ENCODE measurements around the gene ZXDC. TPM values are rescaled to one million over a fixed set of nuclear protein-coding genes. Genes with fewer than 3 reads are reported as not detected.

ZXDC gene
- total RNA-seq, 4 donors from 2014 or later = 54.0 to 77.4 (median 68.0) TPM

GRCh38 chr3:126394977-126395321, 80.7 kb downstream of the ZXDC start:
- Histone ChIP-seq H3K27ac (peak overlapping the region in 1 of 4 donors; percentile 56), H3K4me3 (peak overlapping the region in 2 of 4 donors; percentile 9 to 45)
- 25 to 31% methylated on average over 7 to 8 of the region's 30 CpGs for WGBS, 2 donors

GRCh38 chr3:126394179-126394976, 81.3 kb downstream of the ZXDC start, which contains the start of gene CFAP100:
Gene CFAP100, plus strand, starts transcription at chr3:126394909. Its CDS starts 1,092 bp downstream, at chr3:126396001.
- peak in 1 of 2 donors; percentile 35 for DNase-seq (ENCODE audit: low spot score in 2 of 2)
- Histone ChIP-seq H3K4me3 (peak within 1 kb of the TSS in 2 of 4 donors; percentile 9 to 45), H3K27me3 (peaks cover 0 to 3% of the 10 kb centered on the region in 2 donors), H3K9me3 (peaks cover 0 to 10% (median 0%) of the 10 kb centered on the region in 4 donors), H3K27ac (peak within 1 kb of the TSS in 1 of 4 donors; percentile 56), H3K4me1 (peaks cover 0 to 14% (median 4%) of the 10 kb centered on the region in 4 donors), H3K36me3 (no peaks in the 10 kb centered on the region)
- TF ChIP-seq CTCF (IDR thresholded peaks at IDR 0.05) = no peak
- TF ChIP-seq EP300 (IDR thresholded peaks at IDR 0.05) = peak in 1 of 2 donors; percentile 41
- WGBS, 2 donors = 42% methylated on average over 33 to 34 of the region's 43 CpGs

More at GRCh38 chr3:126394977-126395321, 80.7 kb downstream of the ZXDC start:
- no peak for DNase-seq (ENCODE audit: low spot score in 2 of 2)
- no peaks in the 10 kb centered on the region for H3K36me3 ChIP-seq
- H3K4me1 ChIP-seq = peaks cover 0 to 11% (median 4%) of the 10 kb centered on the region in 4 donors
- peaks cover 0 to 3% of the 10 kb centered on the region in 2 donors for H3K27me3 ChIP-seq
- TF ChIP-seq EP300 (IDR thresholded peaks at IDR 0.05) = no peak
- TF ChIP-seq CTCF (IDR thresholded peaks at IDR 0.05) = no peak
- TF ChIP-seq POLR2A (IDR thresholded peaks at IDR 0.05) = no peak
- H3K9me3 ChIP-seq = peaks cover 0 to 10% (median 0%) of the 10 kb centered on the region in 4 donors

GRCh38 chr3:126393563-126393962, 82.1 kb downstream of the ZXDC start:
- DNase-seq (ENCODE audit: low spot score in 2 of 2) = no peak
- Histone ChIP-seq H3K27me3 (peaks cover 0 to 3% of the 10 kb centered on the region in 2 donors), H3K36me3 (no peaks in the 10 kb centered on the region), H3K4me1 (peaks cover 3 to 22% (median 9%) of the 10 kb centered on the region in 4 donors), H3K9me3 (peaks cover 0 to 5% (median 0%) of the 10 kb centered on the region in 4 donors), H3K4me3 (no peak overlapping the region), H3K27ac (peak overlapping the region in 1 of 4 donors; percentile 15)
- TF ChIP-seq POLR2A (IDR thresholded peaks at IDR 0.05) (no peak), EP300 (IDR thresholded peaks at IDR 0.05) (no peak), CTCF (IDR thresholded peaks at IDR 0.05) (no peak)
- 84 to 88% methylated on average over 3 to 4 of the region's 4 CpGs for WGBS, 2 donors

GRCh38 chr3:126392246-126392645, 83.4 kb downstream of the ZXDC start:
- no peaks in the 10 kb centered on the region for H3K9me3 ChIP-seq
- no peaks in the 10 kb centered on the region for H3K36me3 ChIP-seq
- WGBS, 2 donors = 82 to 89% methylated on average over 12 of the region's 12 CpGs
- H3K4me1 ChIP-seq = peaks cover 4 to 26% (median 12%) of the 10 kb centered on the region in 4 donors
- no peak for DNase-seq (ENCODE audit: low spot score in 2 of 2)
- H3K27ac ChIP-seq = peak overlapping the region in 1 of 4 donors; percentile 98
- no peak overlapping the region for H3K4me3 ChIP-seq
- TF ChIP-seq CTCF (IDR thresholded peaks at IDR 0.05) (no peak), EP300 (IDR thresholded peaks at IDR 0.05) (no peak), POLR2A (IDR thresholded peaks at IDR 0.05) (no peak)
- peaks cover 0 to 3% of the 10 kb centered on the region in 2 donors for H3K27me3 ChIP-seq

GRCh38 chr3:126391631-126392030, 84.1 kb downstream of the ZXDC start:
- H3K4me1 ChIP-seq = peaks cover 4 to 26% (median 12%) of the 10 kb centered on the region in 4 donors
- no peak for DNase-seq (ENCODE audit: low spot score in 2 of 2)
- WGBS, 2 donors = 40 to 76% methylated on average over 1 of the region's 1 CpG
- TF ChIP-seq POLR2A (IDR thresholded peaks at IDR 0.05) (no peak), EP300 (IDR thresholded peaks at IDR 0.05) (no peak), CTCF (IDR thresholded peaks at IDR 0.05) (no peak)
- H3K27ac ChIP-seq = peak overlapping the region in 1 of 4 donors; percentile 98
- H3K9me3 ChIP-seq = no peaks in the 10 kb centered on the region
- peaks cover 0 to 3% of the 10 kb centered on the region in 2 donors for H3K27me3 ChIP-seq
- H3K4me3 ChIP-seq = no peak overlapping the region
- H3K36me3 ChIP-seq = no peaks in the 10 kb centered on the region

All from tibial nerve (tissue), 4 donors.